ENCODE results near the gene RNF169.

Gene RNF169

DNA sequence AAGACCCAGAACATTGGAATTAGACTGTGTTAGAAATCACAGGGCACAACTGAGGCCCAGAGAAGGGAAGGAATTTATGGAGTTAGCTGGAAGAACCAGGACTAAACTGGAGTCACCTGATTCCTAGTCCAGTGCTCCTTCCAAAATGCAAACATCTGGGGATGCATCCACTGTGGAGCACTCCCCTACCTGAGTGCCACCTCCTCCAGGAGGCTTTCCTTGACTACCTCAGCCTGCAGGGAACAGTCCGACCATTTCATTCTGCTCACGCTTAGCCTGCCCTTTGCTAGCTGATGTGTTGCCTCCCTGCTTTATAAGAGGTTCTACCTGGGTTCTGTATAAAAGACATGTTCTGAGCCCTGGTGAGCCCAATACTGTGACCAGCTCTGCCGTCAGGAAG is 41.5 kb upstream of the RNF169 start:
- Mint-ChIP-seq H3K27me3 (ENCODE audit: low read depth, poor library complexity) (peaks cover 12% of the 10 kb centered on the region), H3K36me3 (ENCODE audit: low read depth) (no peaks in the 10 kb centered on the region), H3K27ac (no peak overlapping the region), H3K4me3 (no peak overlapping the region), H3K4me1 (peaks cover 31% of the 10 kb centered on the region), H3K9me3 (no peaks in the 10 kb centered on the region)
- no peak for TF ChIP-seq CTCF (IDR thresholded peaks at IDR 0.05)
- DNase-seq = no peak

GRCh38 chr11:74707602-74708510 is 40.8 kb upstream of the RNF169 start:
- Mint-ChIP-seq H3K27ac (no peak overlapping the region), H3K27me3 (ENCODE audit: low read depth, poor library complexity) (peaks cover 10% of the 10 kb centered on the region), H3K4me3 (no peak overlapping the region), H3K36me3 (ENCODE audit: low read depth) (no peaks in the 10 kb centered on the region), H3K4me1 (peaks cover 36% of the 10 kb centered on the region), H3K9me3 (no peaks in the 10 kb centered on the region)
- TF ChIP-seq CTCF (IDR thresholded peaks at IDR 0.05) = no peak
- DNase-seq = no peak

DNA sequence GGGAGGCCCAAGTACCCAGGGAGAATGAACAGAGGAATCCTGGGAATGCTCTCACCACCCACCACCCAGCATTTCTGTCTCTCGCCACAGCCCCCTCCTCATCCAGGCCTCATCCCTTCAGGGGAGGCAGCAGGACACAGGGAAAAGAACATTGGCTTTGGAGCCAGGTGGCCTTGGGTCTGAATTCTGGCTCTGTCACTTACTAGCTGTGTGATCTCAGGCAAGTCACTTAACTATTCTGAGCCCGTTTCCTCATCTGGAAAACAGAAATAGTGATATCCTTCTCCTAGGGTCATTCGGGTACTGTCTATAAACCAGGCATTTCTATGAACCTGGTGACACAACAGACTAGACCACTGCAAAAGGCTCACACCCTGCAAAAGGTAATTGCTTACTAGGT is 39.5 kb upstream of the RNF169 start:
- Mint-ChIP-seq H3K9me3 (no peaks in the 10 kb centered on the region), H3K4me1 (peaks cover 45% of the 10 kb centered on the region), H3K27me3 (ENCODE audit: low read depth, poor library complexity) (peaks cover 13% of the 10 kb centered on the region), H3K27ac (no peak overlapping the region), H3K36me3 (ENCODE audit: low read depth) (no peaks in the 10 kb centered on the region), H3K4me3 (no peak overlapping the region)
- no peak for TF ChIP-seq CTCF (IDR thresholded peaks at IDR 0.05)
- DNase-seq = no peak

GRCh38 chr11:74710281-74710938 is 38.2 kb upstream of the RNF169 start:
- peaks cover 48% of the 10 kb centered on the region for H3K4me1 Mint-ChIP-seq
- H3K27me3 Mint-ChIP-seq (ENCODE audit: low read depth, poor library complexity) = peaks cover 18% of the 10 kb centered on the region
- no peaks in the 10 kb centered on the region for H3K9me3 Mint-ChIP-seq
- peak overlapping the region; percentile 8 for H3K27ac Mint-ChIP-seq
- H3K36me3 Mint-ChIP-seq (ENCODE audit: low read depth) = no peaks in the 10 kb centered on the region
- no peak for TF ChIP-seq CTCF (IDR thresholded peaks at IDR 0.05)
- DNase-seq = no peak
- H3K4me3 Mint-ChIP-seq = no peak overlapping the region

- Mint-ChIP-seq H3K4me1 (peaks cover 43% of the 10 kb centered on the region), H3K27me3 (ENCODE audit: low read depth, poor library complexity) (peaks cover 23% of the 10 kb centered on the region), H3K27ac (no peak overlapping the region), H3K4me3 (no peak overlapping the region), H3K9me3 (no peaks in the 10 kb centered on the region), H3K36me3 (ENCODE audit: low read depth) (no peaks in the 10 kb centered on the region)
- DNase-seq = no peak
- no peak for TF ChIP-seq CTCF (IDR thresholded peaks at IDR 0.05)
These were observed 35.0 kb upstream of the RNF169 start for GRCh38 chr11:74713686-74714085.

All from nephron progenitor cell (in vitro differentiated cells).